HFF-Myc (cell line): ENCODE data around the gene FBXW10B.
"Not testable (repeated sequence)": the region's sequence is repeated elsewhere in the genome, so short reads cannot be mapped to it uniquely, and the experiment has no call there.

Experiments used
- DNase-seq: peaks from one replicate; pipeline ENCODE4 v3.0.0-alpha.2; 2011; ENCODE audit warnings: low read depth; ENCODE audit errors: extremely low read depth
- H3K4me3 ChIP-seq: replicated peaks from 2 replicates; pipeline ENCODE4 v1.5.1; 2011; ENCODE audit warnings: low read depth, mild to moderate bottlenecking, control low read depth, low read length

Gene FBXW10B

GRCh38 chr17:15615850-15616249, 3.7 kb downstream of the FBXW10B start:
- not testable (repeated sequence) for H3K4me3 ChIP-seq, DNase-seq

- DNase-seq = peak; percentile 10
- H3K4me3 ChIP-seq = not testable (repeated sequence)
Measured at GRCh38 chr17:15613111-15613510, 6.4 kb downstream of the FBXW10B start.

- not testable (repeated sequence) for DNase-seq, H3K4me3 ChIP-seq
Measured at GRCh38 chr17:15592960-15593359, 26.5 kb downstream of the FBXW10B start.

- DNase-seq = not testable (repeated sequence)
Measured at GRCh38 chr17:15591986-15592385, 27.5 kb downstream of the FBXW10B start.

GRCh38 chr17:15590844-15591243, 28.7 kb downstream of the FBXW10B start:
- not testable (repeated sequence) for DNase-seq, H3K4me3 ChIP-seq

More at GRCh38 chr17:15591986-15592385, 27.5 kb downstream of the FBXW10B start:
- not testable (repeated sequence) for H3K4me3 ChIP-seq

GRCh38 chr17:15589544-15590536, 29.7 kb downstream of the FBXW10B start:
- not testable (repeated sequence) for DNase-seq, H3K4me3 ChIP-seq

GRCh38 chr17:15588017-15588416, 31.5 kb downstream of the FBXW10B start:
- DNase-seq = not testable (repeated sequence)

GRCh38 chr17:15583313-15583712, 36.2 kb downstream of the FBXW10B start:
- not testable (repeated sequence) for H3K4me3 ChIP-seq, DNase-seq

More at GRCh38 chr17:15588017-15588416, 31.5 kb downstream of the FBXW10B start:
- H3K4me3 ChIP-seq = not testable (repeated sequence)

GRCh38 chr17:15581462-15581861, 38.0 kb downstream of the FBXW10B start:
- not testable (repeated sequence) for DNase-seq, H3K4me3 ChIP-seq

- DNase-seq, H3K4me3 ChIP-seq: not testable (repeated sequence)
Measured at GRCh38 chr17:15576848-15577247, 42.7 kb downstream of the FBXW10B start.

- not testable (repeated sequence) for H3K4me3 ChIP-seq, DNase-seq
Measured at GRCh38 chr17:15574660-15575059, 44.8 kb downstream of the FBXW10B start.

- not testable (repeated sequence) for DNase-seq, H3K4me3 ChIP-seq
Measured at GRCh38 chr17:15573870-15574269, 45.6 kb downstream of the FBXW10B start.
